Activated B cell treated with CpG ODN at 0.5 μM for 24 hours (primary cell): ENCODE results near the gene PGP. TPM values are rescaled to one million over a fixed set of nuclear protein-coding genes. Genes with fewer than 3 reads are reported as not detected.

Source experiments
- ATAC-seq: fragments of 200-7000 bp; cut with Tn5 transposase; one replicate; pipeline ENCODE4 v1.10.0; 2021; ENCODE audit warnings: low read depth, mild to moderate bottlenecking, moderate library complexity
- CTCF ChIA-PET: fragments of 350-600 bp; sonication (Branson Sonifier 250); formaldehyde crosslinking; loops from one replicate; lab custom pipeline; 2021; ENCODE audit warnings: antibody characterized with exemption; lab: Charles Lee
- POLR2A ChIA-PET: fragments of 350-600 bp; sonication (Branson Sonifier 250); formaldehyde crosslinking; loops from one replicate; lab custom pipeline; 2021; ENCODE audit warnings: antibody characterized with exemption; lab: Charles Lee
- DNase-seq: peaks from one replicate; pipeline ENCODE4 v3.0.0; 2022
- H3K27ac Mint-ChIP-seq: one replicate; pipeline ENCODE4 v1.8.0; 2020; ENCODE audit warnings: mixed read lengths
- H3K27me3 Mint-ChIP-seq: one replicate; pipeline ENCODE4 v1.8.0; 2021; ENCODE audit warnings: mixed read lengths
- H3K36me3 Mint-ChIP-seq: one replicate; pipeline ENCODE4 v1.8.0; 2021; ENCODE audit warnings: low read depth, mixed read lengths
- H3K4me1 Mint-ChIP-seq: one replicate; pipeline ENCODE4 v1.8.0; 2021; ENCODE audit warnings: mixed read lengths
- H3K4me3 Mint-ChIP-seq: one replicate; pipeline ENCODE4 v1.8.0; 2020; ENCODE audit warnings: mild to moderate bottlenecking, mixed read lengths
- H3K9me3 Mint-ChIP-seq: one replicate; pipeline ENCODE4 v1.8.0; 2020; ENCODE audit warnings: mixed read lengths
- intact Hi-C: fragments of 100-400 bp; cut with micrococcal nuclease; formaldehyde crosslinking; loops from one replicate; pipeline ENCODE4 v1.15.1; 2024
- total RNA-seq: library from RNA; stranded (reverse); gene quantifications from 2 replicates; pipeline ENCODE4 v1.2.3, GENCODE V29; 2022
- TF ChIP-seq, protein P1 (sequence below): fragments of 200-600 bp; IDR thresholded peaks from one replicate; pipeline ENCODE4 v1.8.0; 2022; ENCODE audit warnings: antibody characterized with exemption, mild to moderate bottlenecking

Gene PGP
- total RNA-seq, 1 donor from 2014 or later: 10.4 TPM

DNA sequence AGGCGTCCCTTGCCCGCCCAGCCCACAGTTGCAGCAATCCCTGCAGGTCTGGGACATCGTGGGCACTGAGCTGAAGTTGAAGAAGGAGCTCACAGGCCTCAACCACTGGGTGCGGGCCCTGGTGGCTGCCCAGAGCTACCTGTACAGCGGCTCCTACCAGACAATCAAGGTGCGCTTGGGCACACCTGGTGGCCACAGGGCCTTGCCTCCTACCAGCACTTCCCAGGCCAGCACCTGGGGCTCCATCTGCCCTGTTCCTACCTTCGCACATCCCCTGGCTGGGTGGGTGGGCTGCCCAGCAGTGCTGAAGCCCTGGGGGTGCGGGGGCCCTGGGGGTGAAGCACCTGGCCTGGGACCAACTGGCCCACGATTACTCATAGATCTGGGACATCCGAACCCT, 39.2 kb downstream of the PGP start:
- TF ChIP-seq, protein P1, sequence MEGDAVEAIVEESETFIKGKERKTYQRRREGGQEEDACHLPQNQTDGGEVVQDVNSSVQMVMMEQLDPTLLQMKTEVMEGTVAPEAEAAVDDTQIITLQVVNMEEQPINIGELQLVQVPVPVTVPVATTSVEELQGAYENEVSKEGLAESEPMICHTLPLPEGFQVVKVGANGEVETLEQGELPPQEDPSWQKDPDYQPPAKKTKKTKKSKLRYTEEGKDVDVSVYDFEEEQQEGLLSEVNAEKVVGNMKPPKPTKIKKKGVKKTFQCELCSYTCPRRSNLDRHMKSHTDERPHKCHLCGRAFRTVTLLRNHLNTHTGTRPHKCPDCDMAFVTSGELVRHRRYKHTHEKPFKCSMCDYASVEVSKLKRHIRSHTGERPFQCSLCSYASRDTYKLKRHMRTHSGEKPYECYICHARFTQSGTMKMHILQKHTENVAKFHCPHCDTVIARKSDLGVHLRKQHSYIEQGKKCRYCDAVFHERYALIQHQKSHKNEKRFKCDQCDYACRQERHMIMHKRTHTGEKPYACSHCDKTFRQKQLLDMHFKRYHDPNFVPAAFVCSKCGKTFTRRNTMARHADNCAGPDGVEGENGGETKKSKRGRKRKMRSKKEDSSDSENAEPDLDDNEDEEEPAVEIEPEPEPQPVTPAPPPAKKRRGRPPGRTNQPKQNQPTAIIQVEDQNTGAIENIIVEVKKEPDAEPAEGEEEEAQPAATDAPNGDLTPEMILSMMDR: no peak
- ChIA-PET CTCF (no interaction called here), POLR2A (no interaction called here)
- Mint-ChIP-seq H3K9me3 (no peaks in the 10 kb centered on the region), H3K27me3 (no peaks in the 10 kb centered on the region), H3K27ac (no peak overlapping the region), H3K4me1 (no peaks in the 10 kb centered on the region), H3K4me3 (no peak overlapping the region), H3K36me3 (peaks cover 36% of the 10 kb centered on the region)
- DNase-seq (no peak), ATAC-seq (no peak)
- intact Hi-C loops: no loop called here

DNA sequence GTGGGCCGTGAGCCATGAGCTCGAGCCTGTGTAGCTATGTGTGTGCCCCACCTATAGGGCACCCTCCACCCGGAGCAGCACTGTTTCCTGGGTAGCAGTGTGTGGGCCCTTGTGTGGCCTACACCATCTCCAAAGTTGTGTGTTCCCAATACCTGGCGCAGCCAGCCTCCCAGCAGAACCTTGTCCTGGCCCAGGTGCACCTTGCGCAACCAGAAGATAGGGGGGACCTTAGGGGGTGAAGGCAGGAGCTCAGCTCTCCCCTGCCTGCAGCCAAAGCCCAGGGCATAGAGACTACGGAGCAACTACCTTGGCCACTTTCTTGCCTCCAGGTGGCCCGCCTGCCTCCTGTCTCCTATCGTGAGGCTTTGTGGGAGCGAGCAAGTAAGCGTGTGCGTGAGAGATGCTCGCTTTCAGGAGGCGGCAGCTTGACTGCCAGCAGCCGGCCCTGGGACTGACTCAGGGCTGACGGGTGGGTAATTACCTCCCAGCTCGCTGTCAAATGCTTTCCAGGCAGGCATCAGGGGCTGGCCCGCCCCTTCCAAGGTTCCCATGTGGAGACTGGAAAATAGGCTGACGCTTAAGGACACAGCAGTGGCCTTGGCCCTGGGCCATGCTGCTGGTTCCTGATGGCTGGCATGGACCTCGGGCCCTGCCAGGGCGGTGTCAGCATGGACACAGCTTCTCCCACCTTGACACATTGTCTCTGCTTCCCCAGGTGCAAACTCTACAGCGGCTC, 40.1 kb downstream of the PGP start:
- CTCF ChIA-PET: no interaction called here

GRCh38 chr16:2173916-2174315, 40.7 kb downstream of the PGP start:
- ATAC-seq: no peak
- no peak overlapping the region for H3K4me3 Mint-ChIP-seq
- intact Hi-C loops: no loop called here
- H3K9me3 Mint-ChIP-seq: no peaks in the 10 kb centered on the region
- no peaks in the 10 kb centered on the region for H3K27me3 Mint-ChIP-seq
- peaks cover 38% of the 10 kb centered on the region for H3K36me3 Mint-ChIP-seq
- POLR2A ChIA-PET: no interaction called here
- H3K27ac Mint-ChIP-seq: no peak overlapping the region
- CTCF ChIA-PET: no interaction called here
- DNase-seq: no peak
- TF ChIP-seq, protein P1: no peak
- no peaks in the 10 kb centered on the region for H3K4me1 Mint-ChIP-seq

More for the DNA sequence above, 40.1 kb downstream of the PGP start:
- Mint-ChIP-seq H3K27ac (no peak overlapping the region), H3K4me1 (no peaks in the 10 kb centered on the region), H3K27me3 (no peaks in the 10 kb centered on the region), H3K4me3 (no peak overlapping the region), H3K9me3 (no peaks in the 10 kb centered on the region), H3K36me3 (peaks cover 37% of the 10 kb centered on the region)
- POLR2A ChIA-PET: interaction anchor here (0.6 kb wide), 1 partner anchor 20 kb away, joined by 3 read pairs; no protein-coding TSS in a partner anchor
- DNase-seq (no peak), ATAC-seq (no peak)
- intact Hi-C loops: no loop called here
- TF ChIP-seq, protein P1: no peak

GRCh38 chr16:2173366-2173765, 41.3 kb downstream of the PGP start:
- H3K4me1 Mint-ChIP-seq: no peaks in the 10 kb centered on the region
- ChIA-PET CTCF (no interaction called here), POLR2A (no interaction called here)
- peaks cover 38% of the 10 kb centered on the region for H3K36me3 Mint-ChIP-seq
- no peaks in the 10 kb centered on the region for H3K27me3 Mint-ChIP-seq
- DNase-seq: no peak
- H3K4me3 Mint-ChIP-seq: no peak overlapping the region
- no peak overlapping the region for H3K27ac Mint-ChIP-seq
- intact Hi-C loops: no loop called here
- H3K9me3 Mint-ChIP-seq: no peaks in the 10 kb centered on the region
- ATAC-seq: no peak
- TF ChIP-seq, protein P1: no peak

DNA sequence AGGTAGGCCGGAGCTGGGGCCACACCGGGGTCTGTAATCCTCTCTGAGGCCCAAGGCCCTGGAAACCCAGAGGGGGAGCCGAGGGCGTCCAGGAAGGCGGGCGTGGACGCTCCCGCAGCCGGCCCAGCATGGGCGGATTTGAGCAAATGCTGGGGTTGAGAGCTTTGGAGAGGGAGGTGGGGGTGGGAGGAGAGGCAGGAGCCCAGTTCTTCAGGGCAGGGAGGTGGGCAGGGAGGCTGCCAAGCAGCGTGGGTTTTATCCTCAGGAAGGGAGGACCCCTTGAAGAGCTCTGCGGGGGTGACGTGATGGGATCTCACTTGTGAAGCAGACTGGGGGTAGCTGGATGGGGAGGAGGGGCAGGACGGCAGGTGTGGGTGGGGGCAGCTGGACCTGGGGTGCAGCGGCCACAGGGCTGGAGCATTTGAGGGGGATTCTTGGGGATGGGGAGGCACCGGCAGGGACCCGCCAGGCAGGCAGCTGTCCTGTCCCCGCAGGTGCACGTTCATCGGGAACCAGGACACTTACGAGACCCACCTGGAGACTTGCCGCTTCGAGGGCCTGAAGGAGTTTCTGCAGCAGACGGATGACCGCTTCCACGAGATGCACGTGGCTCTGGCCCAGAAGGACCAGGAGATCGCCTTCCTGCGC, 41.8 kb downstream of the PGP start:
- ATAC-seq: no peak
- H3K36me3 Mint-ChIP-seq: peaks cover 42% of the 10 kb centered on the region
- no peaks in the 10 kb centered on the region for H3K4me1 Mint-ChIP-seq
- TF ChIP-seq, protein P1: no peak
- ChIA-PET CTCF (no interaction called here), POLR2A (interaction anchor here (0.6 to 1.0 kb wide), 3 partner anchors 16 to 33 kb away, joined by 3 to 6 read pairs (median 3); partner anchors contain the start of gene TRAF7)
- intact Hi-C loops: no loop called here
- no peak for DNase-seq
- H3K4me3 Mint-ChIP-seq: no peak overlapping the region
- no peaks in the 10 kb centered on the region for H3K9me3 Mint-ChIP-seq
- no peaks in the 10 kb centered on the region for H3K27me3 Mint-ChIP-seq
- H3K27ac Mint-ChIP-seq: no peak overlapping the region
